Measurements from ENCODE around the gene PRC1. TPM values are rescaled to one million over a fixed set of nuclear protein-coding genes. Genes with fewer than 3 reads are reported as not detected.
A peak's percentile ranks its signal among the peaks of the same experiment; 100 is the strongest.
"Not testable (repeated sequence)": the region's sequence is repeated elsewhere in the genome, so short reads cannot be mapped to it uniquely, and the experiment has no call there.

Gene PRC1, protein sequence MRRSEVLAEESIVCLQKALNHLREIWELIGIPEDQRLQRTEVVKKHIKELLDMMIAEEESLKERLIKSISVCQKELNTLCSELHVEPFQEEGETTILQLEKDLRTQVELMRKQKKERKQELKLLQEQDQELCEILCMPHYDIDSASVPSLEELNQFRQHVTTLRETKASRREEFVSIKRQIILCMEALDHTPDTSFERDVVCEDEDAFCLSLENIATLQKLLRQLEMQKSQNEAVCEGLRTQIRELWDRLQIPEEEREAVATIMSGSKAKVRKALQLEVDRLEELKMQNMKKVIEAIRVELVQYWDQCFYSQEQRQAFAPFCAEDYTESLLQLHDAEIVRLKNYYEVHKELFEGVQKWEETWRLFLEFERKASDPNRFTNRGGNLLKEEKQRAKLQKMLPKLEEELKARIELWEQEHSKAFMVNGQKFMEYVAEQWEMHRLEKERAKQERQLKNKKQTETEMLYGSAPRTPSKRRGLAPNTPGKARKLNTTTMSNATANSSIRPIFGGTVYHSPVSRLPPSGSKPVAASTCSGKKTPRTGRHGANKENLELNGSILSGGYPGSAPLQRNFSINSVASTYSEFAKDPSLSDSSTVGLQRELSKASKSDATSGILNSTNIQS
- polyA plus RNA-seq (ENCODE audit: insufficient read length in 10 of 10): 10 to 100 TPM; 34.1 to 72.6 (median 45.2) TPM
- long read RNA-seq, donor 1, partial matches to known transcripts: 5 of 6 reads
- long read RNA-seq, donor 1, other reads (novel, unspliced or antisense): 0 of 6 reads
- long read RNA-seq, donor 2, partial matches to known transcripts: 0 of 1 reads
- long read RNA-seq, donor 2, other reads (novel, unspliced or antisense): 0 of 1 reads
- long read RNA-seq, donor 3: 0 reads
- long read RNA-seq, donor 4: 0 reads
- long read RNA-seq, donor 5: 0 reads
- long read RNA-seq, donor 6, full-length matches to known transcripts: 2 of 9 reads
- long read RNA-seq, donor 6, partial matches to known transcripts: 7 of 9 reads
- long read RNA-seq, donor 6, other reads (novel, unspliced or antisense): 0 of 9 reads
- long read RNA-seq, donor 7, full-length matches to known transcripts: 1 of 1 reads
- long read RNA-seq, donor 7, partial matches to known transcripts: 0 of 1 reads
- long read RNA-seq, donor 7, other reads (novel, unspliced or antisense): 0 of 1 reads
- long read RNA-seq, donor 8, full-length matches to known transcripts: 1 of 10 reads
- long read RNA-seq, donor 8, partial matches to known transcripts: 9 of 10 reads
- long read RNA-seq, donor 8, other reads (novel, unspliced or antisense): 0 of 10 reads
- long read RNA-seq, donor 9: 0 reads

- peak; percentile 97 to 99 (median 98) for DNase-seq
Observed at GRCh38 chr15:90994417-90995311, at the start of gene PRC1. Gene PRC1, minus strand, starts transcription at chr15:90994535. Its CDS starts 118 bp downstream, at chr15:90994417.

GRCh38 chr15:91043202-91043874, 49.0 kb upstream of the PRC1 start:
- no peak for DNase-seq

DNA sequence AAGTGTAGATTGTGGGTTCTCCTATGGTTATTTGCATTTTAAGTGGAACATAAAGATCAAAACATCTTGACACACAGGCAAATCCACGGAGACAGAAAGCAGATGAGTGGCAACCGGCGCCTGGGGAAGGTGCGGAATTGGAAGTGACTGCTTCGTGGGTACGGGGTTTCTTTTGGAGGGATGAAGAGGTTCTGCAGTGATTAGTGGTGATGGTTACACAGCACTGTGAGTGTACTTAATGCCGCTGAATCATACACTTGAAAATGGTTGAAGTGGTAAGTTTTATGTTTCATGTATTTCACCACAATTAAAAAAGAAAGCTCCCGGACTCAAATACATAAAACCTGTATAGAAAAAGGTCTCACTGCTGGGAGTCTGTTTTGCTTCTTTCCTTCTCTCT, 46.5 kb upstream of the PRC1 start:
- no peak for DNase-seq

DNA sequence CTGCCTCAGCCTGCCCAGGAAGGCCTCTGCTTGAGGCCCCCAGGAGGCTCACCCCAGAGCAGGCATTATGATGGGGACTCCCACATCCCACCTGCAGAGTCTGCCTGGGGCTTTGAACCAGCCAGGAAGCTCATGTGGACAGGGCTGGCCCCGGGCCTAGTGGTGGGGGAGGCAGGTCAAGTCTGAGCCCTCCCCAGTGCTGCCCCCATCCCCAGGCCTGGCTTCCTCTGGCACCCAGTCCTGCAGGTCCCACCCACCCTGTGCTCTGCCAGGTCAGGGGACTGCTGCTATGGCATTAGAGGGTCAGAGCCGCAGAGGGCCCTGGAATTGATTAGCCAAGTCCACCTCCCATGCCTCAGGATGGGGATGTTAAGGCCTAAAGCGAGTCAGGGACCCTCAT, 45.7 kb upstream of the PRC1 start:
- no peak for DNase-seq

- DNase-seq: peak in 1 of 3 donors; percentile 21
Observed at GRCh38 chr15:91032919-91033803, 38.8 kb upstream of the PRC1 start.

GRCh38 chr15:91031796-91032195, 37.5 kb upstream of the PRC1 start:
- DNase-seq: no peak

DNA sequence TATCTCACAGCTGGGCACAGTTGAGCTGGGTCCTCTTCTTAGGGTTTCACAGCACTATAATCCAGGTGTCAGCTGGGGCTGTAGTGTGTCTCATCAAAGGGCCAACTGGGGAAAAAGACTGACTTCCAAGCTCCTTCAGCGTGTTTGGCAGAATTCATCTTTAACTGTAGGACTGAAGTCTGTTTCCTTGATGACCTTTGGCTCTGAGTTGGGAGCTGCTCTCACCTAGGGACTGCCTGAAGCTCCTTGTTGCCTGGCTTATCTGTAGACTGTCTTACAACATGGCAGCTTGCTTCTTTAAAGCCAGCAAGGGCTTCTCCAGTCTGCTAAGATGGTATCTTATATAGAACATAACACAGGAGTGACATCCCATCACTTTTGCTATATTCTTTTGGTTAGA, 33.3 kb upstream of the PRC1 start:
- DNase-seq: no peak

DNA sequence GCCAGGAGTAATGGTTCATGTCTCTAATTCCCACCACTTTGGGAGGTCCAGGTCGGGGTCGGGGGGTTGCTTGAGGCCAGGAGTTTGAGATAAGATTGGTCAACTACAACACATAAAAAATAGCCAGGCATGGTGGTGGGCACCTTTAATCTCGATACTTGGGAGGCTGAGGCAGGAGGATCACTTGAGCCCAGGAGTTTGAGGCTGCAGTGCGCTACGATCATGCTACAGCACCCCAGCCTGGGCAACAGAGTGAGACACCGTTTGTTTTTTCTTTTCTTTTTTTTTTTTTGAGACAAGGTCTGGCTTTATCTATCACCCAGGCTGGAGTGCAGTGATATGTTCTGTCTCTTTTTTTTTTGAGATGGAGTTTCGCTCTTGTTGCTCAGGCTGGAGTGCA, 29.4 kb upstream of the PRC1 start:
- no peak for DNase-seq

- no peak for DNase-seq
Observed at GRCh38 chr15:91022832-91023129, 28.4 kb upstream of the PRC1 start.

- DNase-seq: peak; percentile 88 to 96 (median 92)
Observed at GRCh38 chr15:91022075-91022831, 27.9 kb upstream of the PRC1 start, which contains the start of gene VPS33B. Gene VPS33B, minus strand, starts transcription at chr15:91022594. Its CDS starts 345 bp downstream, at chr15:91022249.

- DNase-seq: peak in 1 of 3 donors; percentile 3
Observed at GRCh38 chr15:91021516-91022074, 27.3 kb upstream of the PRC1 start.

DNA sequence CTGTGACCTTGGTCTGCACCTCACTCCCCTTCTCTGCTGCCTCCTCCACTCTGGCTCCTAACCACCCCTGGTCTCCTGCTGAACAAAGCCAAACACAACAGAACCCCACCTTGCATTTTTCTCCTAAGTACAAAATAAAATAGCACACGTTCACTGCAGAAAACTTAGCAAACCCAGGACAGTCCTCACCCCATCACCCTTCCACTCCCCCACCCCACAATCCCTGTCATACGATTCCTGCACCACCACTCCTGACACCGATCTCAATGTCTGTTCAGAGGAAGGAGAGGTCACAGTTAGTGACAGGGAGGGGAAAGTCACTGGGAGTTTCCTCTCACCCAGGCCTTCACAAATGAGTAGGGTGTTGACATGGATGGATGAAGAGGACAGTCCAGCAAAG, 23.8 kb upstream of the PRC1 start:
- no peak for DNase-seq

- no peak for DNase-seq
Observed at GRCh38 chr15:91017716-91018115, 23.4 kb upstream of the PRC1 start.

- not testable (repeated sequence) for DNase-seq
Observed at GRCh38 chr15:91013701-91014100, 19.4 kb upstream of the PRC1 start.

GRCh38 chr15:91007266-91007665, 12.9 kb upstream of the PRC1 start:
- DNase-seq: no peak

- DNase-seq: no peak
Observed at GRCh38 chr15:91001209-91001608, 6.9 kb upstream of the PRC1 start.

- DNase-seq: no peak
Observed at GRCh38 chr15:90998737-90999136, 4.4 kb upstream of the PRC1 start.

DNA sequence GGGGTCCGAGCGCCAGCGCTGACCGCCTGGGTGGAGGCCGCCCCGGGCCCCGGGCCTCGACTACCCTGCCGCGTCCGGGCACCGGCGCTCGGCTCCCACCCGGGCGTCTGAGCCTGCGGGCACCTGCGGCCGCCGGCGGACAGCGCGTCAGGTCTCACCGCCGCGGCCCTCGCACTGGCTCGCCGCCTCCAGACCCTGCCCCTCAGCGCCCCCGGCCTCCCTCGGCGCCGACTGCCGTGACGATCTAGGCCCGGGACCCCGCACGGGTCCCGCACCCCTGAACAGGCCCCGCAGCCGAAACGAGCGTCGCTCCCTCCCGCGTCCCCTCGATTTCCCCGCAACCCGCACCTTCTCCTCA, 297 bp downstream of the PRC1 start:
- DNase-seq: no peak

Measured in muscle of back (tissue), 13 donors.